GM23338 (cell line): ENCODE results near the gene BRDT.

Experiments
- CREB1 ChIP-seq: fragments of 250-450 bp; sonication (Bioruptor Pico); IDR thresholded peaks from 2 replicates; pipeline ENCODE4 v1.5.0; 2020; ENCODE audit warnings: low read depth, mild to moderate bottlenecking, moderate library complexity
- EZH2 ChIP-seq: fragments of 200-600 bp; sonication (generic); IDR thresholded peaks from one replicate; pipeline ENCODE4 v1.8.0; 2017; ENCODE audit warnings: antibody characterized with exemption, mild to moderate bottlenecking, low read depth; ENCODE audit not compliant: unreplicated experiment
- EZH2phosphoT487 ChIP-seq: fragments of 200-600 bp; sonication (generic); IDR thresholded peaks from one replicate; pipeline ENCODE4 v1.8.1; 2018; ENCODE audit warnings: antibody characterized with exemption; ENCODE audit not compliant: unreplicated experiment
- JUNB ChIP-seq: IDR thresholded peaks from one replicate; pipeline ENCODE4 v1.6.1; 2016; ENCODE audit warnings: antibody characterized with exemption; ENCODE audit not compliant: unreplicated experiment
- NANOG ChIP-seq: IDR thresholded peaks from 2 replicates; pipeline ENCODE4 v1.6.1; 2016; ENCODE audit warnings: antibody characterized with exemption, borderline replicate concordance
- POLR2AphosphoS5 ChIP-seq: IDR thresholded peaks from 2 replicates; pipeline ENCODE4 v1.6.1; 2016; ENCODE audit warnings: antibody characterized with exemption, low read depth
- STAT1 ChIP-seq: IDR thresholded peaks from one replicate; pipeline ENCODE4 v1.6.1; 2016; ENCODE audit warnings: antibody characterized with exemption; ENCODE audit not compliant: unreplicated experiment
- ZNF114 ChIP-seq: fragments of 250-450 bp; sonication (Bioruptor Pico); IDR thresholded peaks from 2 replicates; pipeline ENCODE4 v1.5.0; 2020; ENCODE audit warnings: mild to moderate bottlenecking, moderate library complexity
- ZNF331 ChIP-seq: fragments of 250-450 bp; sonication (Bioruptor Pico); IDR thresholded peaks from 2 replicates; pipeline ENCODE4 v1.5.0; 2020; ENCODE audit warnings: low read depth, mild to moderate bottlenecking, moderate library complexity
- ZNF462 ChIP-seq: fragments of 250-450 bp; sonication (Bioruptor Pico); IDR thresholded peaks from 2 replicates; pipeline ENCODE4 v1.5.0; 2020; ENCODE audit warnings: mild to moderate bottlenecking, moderate library complexity
- TF ChIP-seq, protein P1 (sequence below), 2 experiments: fragments of 200-600 bp in 1 of 2; sonication (generic) in 1 of 2; conservative IDR thresholded peaks; 2 replicates each; pipeline versions ENCODE4 v1.5.1 to v1.6.1; 2016 to 2017; ENCODE audit warnings: antibody characterized with exemption in 2 of 2, low read depth in 2 of 2, mild to moderate bottlenecking in 2 of 2, moderate library complexity in 1 of 2
- TF ChIP-seq, protein P2 (sequence below): IDR thresholded peaks from 2 replicates; pipeline ENCODE4 v1.6.1; 2016; ENCODE audit warnings: antibody characterized with exemption
- TF ChIP-seq, protein P3 (sequence below): IDR thresholded peaks from one replicate; pipeline ENCODE4 v1.6.1; 2018; ENCODE audit warnings: antibody characterized with exemption; ENCODE audit not compliant: unreplicated experiment

- TF ChIP-seq, protein P1, sequence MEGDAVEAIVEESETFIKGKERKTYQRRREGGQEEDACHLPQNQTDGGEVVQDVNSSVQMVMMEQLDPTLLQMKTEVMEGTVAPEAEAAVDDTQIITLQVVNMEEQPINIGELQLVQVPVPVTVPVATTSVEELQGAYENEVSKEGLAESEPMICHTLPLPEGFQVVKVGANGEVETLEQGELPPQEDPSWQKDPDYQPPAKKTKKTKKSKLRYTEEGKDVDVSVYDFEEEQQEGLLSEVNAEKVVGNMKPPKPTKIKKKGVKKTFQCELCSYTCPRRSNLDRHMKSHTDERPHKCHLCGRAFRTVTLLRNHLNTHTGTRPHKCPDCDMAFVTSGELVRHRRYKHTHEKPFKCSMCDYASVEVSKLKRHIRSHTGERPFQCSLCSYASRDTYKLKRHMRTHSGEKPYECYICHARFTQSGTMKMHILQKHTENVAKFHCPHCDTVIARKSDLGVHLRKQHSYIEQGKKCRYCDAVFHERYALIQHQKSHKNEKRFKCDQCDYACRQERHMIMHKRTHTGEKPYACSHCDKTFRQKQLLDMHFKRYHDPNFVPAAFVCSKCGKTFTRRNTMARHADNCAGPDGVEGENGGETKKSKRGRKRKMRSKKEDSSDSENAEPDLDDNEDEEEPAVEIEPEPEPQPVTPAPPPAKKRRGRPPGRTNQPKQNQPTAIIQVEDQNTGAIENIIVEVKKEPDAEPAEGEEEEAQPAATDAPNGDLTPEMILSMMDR (conservative IDR thresholded peaks at IDR 0.05; ENCODE audit: low read depth in 2 of 2): no peak
- TF ChIP-seq EZH2phosphoT487: no peak
- no peak for TF ChIP-seq EZH2
- no peak for TF ChIP-seq POLR2AphosphoS5
- TF ChIP-seq, protein P2, sequence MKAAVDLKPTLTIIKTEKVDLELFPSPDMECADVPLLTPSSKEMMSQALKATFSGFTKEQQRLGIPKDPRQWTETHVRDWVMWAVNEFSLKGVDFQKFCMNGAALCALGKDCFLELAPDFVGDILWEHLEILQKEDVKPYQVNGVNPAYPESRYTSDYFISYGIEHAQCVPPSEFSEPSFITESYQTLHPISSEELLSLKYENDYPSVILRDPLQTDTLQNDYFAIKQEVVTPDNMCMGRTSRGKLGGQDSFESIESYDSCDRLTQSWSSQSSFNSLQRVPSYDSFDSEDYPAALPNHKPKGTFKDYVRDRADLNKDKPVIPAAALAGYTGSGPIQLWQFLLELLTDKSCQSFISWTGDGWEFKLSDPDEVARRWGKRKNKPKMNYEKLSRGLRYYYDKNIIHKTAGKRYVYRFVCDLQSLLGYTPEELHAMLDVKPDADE: no peak
- TF ChIP-seq CREB1 (CRISPR knock-in tag): no peak
- no peak for TF ChIP-seq ZNF114 (CRISPR knock-in tag)
- TF ChIP-seq STAT1: no peak
- TF ChIP-seq, protein P3, sequence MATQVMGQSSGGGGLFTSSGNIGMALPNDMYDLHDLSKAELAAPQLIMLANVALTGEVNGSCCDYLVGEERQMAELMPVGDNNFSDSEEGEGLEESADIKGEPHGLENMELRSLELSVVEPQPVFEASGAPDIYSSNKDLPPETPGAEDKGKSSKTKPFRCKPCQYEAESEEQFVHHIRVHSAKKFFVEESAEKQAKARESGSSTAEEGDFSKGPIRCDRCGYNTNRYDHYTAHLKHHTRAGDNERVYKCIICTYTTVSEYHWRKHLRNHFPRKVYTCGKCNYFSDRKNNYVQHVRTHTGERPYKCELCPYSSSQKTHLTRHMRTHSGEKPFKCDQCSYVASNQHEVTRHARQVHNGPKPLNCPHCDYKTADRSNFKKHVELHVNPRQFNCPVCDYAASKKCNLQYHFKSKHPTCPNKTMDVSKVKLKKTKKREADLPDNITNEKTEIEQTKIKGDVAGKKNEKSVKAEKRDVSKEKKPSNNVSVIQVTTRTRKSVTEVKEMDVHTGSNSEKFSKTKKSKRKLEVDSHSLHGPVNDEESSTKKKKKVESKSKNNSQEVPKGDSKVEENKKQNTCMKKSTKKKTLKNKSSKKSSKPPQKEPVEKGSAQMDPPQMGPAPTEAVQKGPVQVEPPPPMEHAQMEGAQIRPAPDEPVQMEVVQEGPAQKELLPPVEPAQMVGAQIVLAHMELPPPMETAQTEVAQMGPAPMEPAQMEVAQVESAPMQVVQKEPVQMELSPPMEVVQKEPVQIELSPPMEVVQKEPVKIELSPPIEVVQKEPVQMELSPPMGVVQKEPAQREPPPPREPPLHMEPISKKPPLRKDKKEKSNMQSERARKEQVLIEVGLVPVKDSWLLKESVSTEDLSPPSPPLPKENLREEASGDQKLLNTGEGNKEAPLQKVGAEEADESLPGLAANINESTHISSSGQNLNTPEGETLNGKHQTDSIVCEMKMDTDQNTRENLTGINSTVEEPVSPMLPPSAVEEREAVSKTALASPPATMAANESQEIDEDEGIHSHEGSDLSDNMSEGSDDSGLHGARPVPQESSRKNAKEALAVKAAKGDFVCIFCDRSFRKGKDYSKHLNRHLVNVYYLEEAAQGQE: no peak
- TF ChIP-seq ZNF462 (CRISPR knock-in tag): no peak
- no peak for TF ChIP-seq JUNB
- no peak for TF ChIP-seq ZNF331
- no peak for TF ChIP-seq NANOG
These were observed 30.2 kb downstream of the BRDT start for GRCh38 chr1:91979383-91979782.
